IMR-90 (cell line): ENCODE data around the gene MPG. TPM values are rescaled to one million over a fixed set of nuclear protein-coding genes. Genes with fewer than 3 reads are reported as not detected.

Source experiments
- ATAC-seq: fragments of 200-7000 bp; cut with Tn5 transposase; 2 replicates; pipeline ENCODE4 v1.9.1; 2020; ENCODE audit warnings: low read depth, mild to moderate bottlenecking, moderate library complexity
- BruUV-seq: library from RNA; stranded (reverse); fragments of 400-500 nt; replicated peaks from 2 replicates; lab custom pipeline; 2021; lab: Mats Ljungman, UMichigan
- CTCF ChIA-PET: fragments of 300-600 bp; formaldehyde crosslinking; extraction: SDS; loops from one replicate; lab custom pipeline; 2021; ENCODE audit warnings: antibody characterized with exemption; lab: Yijun Ruan, JAX
- POLR2A ChIA-PET: fragments of 300-600 bp; sonication (Branson Sonifier 250); formaldehyde crosslinking; loops from one replicate; lab custom pipeline; 2022; ENCODE audit warnings: antibody characterized with exemption; ENCODE audit not compliant: unreplicated experiment; lab: Charles Lee
- DNase-seq: peaks from one replicate; pipeline ENCODE4 v3.0.0; 2013
- H2AFZ ChIP-seq: replicated peaks from 2 replicates; pipeline ENCODE3; 2013; ENCODE audit warnings: low read length, mild to moderate bottlenecking; ENCODE audit not compliant: poor library complexity
- H2AK5ac ChIP-seq: 2 replicates; pipeline ENCODE4 v1.6.1; 2013; ENCODE audit warnings: low read depth, low read length, inconsistent platforms
- H2AK9ac ChIP-seq: replicated peaks from 2 replicates; pipeline ENCODE3; 2013; ENCODE audit warnings: mild to moderate bottlenecking, low read depth, low read length, moderate library complexity; ENCODE audit not compliant: poor library complexity
- H2BK120ac ChIP-seq: 2 replicates; pipeline ENCODE4 v1.6.1; 2013; ENCODE audit warnings: low read depth, low read length, inconsistent platforms
- H2BK15ac ChIP-seq: 3 replicates; pipeline ENCODE4 v1.6.1; 2013; ENCODE audit warnings: low read depth, low read length, inconsistent platforms
- H2BK20ac ChIP-seq: 2 replicates; pipeline ENCODE4 v1.6.1; 2013; ENCODE audit warnings: low read depth, mild to moderate bottlenecking, inconsistent platforms, low read length, moderate library complexity
- H2BK5ac ChIP-seq: 2 replicates; pipeline ENCODE4 v1.6.1; 2013; ENCODE audit warnings: mild to moderate bottlenecking, low read depth, low read length, inconsistent platforms; ENCODE audit not compliant: poor library complexity, severe bottlenecking
- H3K14ac ChIP-seq: replicated peaks from 2 replicates; pipeline ENCODE4 v1.6.1; 2013; ENCODE audit warnings: low read depth, low read length, inconsistent platforms
- H3K18ac ChIP-seq: 2 replicates; pipeline ENCODE4 v1.6.1; 2013; ENCODE audit warnings: low read depth, low read length, control low read depth
- H3K23ac ChIP-seq: 2 replicates; pipeline ENCODE4 v1.6.1; 2013; ENCODE audit warnings: low read depth, low read length, inconsistent platforms
- H3K27ac ChIP-seq: 2 replicates; pipeline ENCODE4 v1.5.1; 2013; ENCODE audit warnings: mild to moderate bottlenecking, control low read depth, low read length; ENCODE audit not compliant: insufficient read depth
- H3K27me3 ChIP-seq: 2 replicates; pipeline ENCODE4 v1.6.1; 2013; ENCODE audit warnings: low read length; ENCODE audit not compliant: control insufficient read depth, insufficient read depth
- H3K36me3 ChIP-seq: 2 replicates; pipeline ENCODE4 v1.6.1; 2013; ENCODE audit warnings: low read length, mixed read lengths; ENCODE audit not compliant: control insufficient read depth, insufficient read depth
- H3K4ac ChIP-seq: 2 replicates; pipeline ENCODE4 v1.6.1; 2013; ENCODE audit warnings: low read depth, low read length, inconsistent platforms
- H3K4me1 ChIP-seq: 2 replicates; pipeline ENCODE4 v1.6.1; 2013; ENCODE audit warnings: low read length, mixed read lengths; ENCODE audit not compliant: control insufficient read depth, insufficient read depth
- H3K4me2 ChIP-seq: 2 replicates; pipeline ENCODE4 v1.6.1; 2013; ENCODE audit warnings: low read depth, mild to moderate bottlenecking, control low read depth, low read length, moderate library complexity
- H3K4me3 ChIP-seq: 2 replicates; pipeline ENCODE4 v1.5.1; 2013; ENCODE audit warnings: low read depth, mild to moderate bottlenecking, control low read depth, low read length, moderate library complexity; ENCODE audit not compliant: insufficient read depth
- H3K56ac ChIP-seq: 2 replicates; pipeline ENCODE4 v1.6.1; 2013; ENCODE audit warnings: low read length, inconsistent platforms; ENCODE audit not compliant: insufficient read depth; ENCODE audit errors: extremely low read depth
- H3K79me1 ChIP-seq, 2 experiments: 2 replicates each; pipeline ENCODE4 v1.6.1; 2013; ENCODE audit warnings: low read length in 2 of 2, inconsistent platforms in 1 of 2, low read depth in 1 of 2
- H3K9ac ChIP-seq: 2 replicates; pipeline ENCODE4 v1.6.1; 2013; ENCODE audit warnings: low read depth, low read length, control low read depth
- H3K9me1 ChIP-seq: 2 replicates; pipeline ENCODE4 v1.6.1; 2013; ENCODE audit warnings: low read length, inconsistent platforms; ENCODE audit not compliant: insufficient read depth
- H3K9me3 ChIP-seq: 2 replicates; pipeline ENCODE4 v1.6.1; 2013; ENCODE audit warnings: low read length; ENCODE audit not compliant: control insufficient read depth, insufficient read depth
- H4K20me1 ChIP-seq: 2 replicates; pipeline ENCODE4 v1.6.1; 2013; ENCODE audit warnings: low read length, inconsistent platforms; ENCODE audit not compliant: insufficient read depth
- H4K5ac ChIP-seq: 2 replicates; pipeline ENCODE4 v1.6.1; 2013; ENCODE audit warnings: mild to moderate bottlenecking, low read depth, low read length, control low read depth
- H4K8ac ChIP-seq, 2 experiments: 2 replicates each; pipeline ENCODE4 v1.6.1; 2013; ENCODE audit warnings: low read depth in 2 of 2, low read length in 2 of 2, control low read depth in 1 of 2, inconsistent platforms in 1 of 2
- H4K91ac ChIP-seq: 2 replicates; pipeline ENCODE4 v1.6.1; 2013; ENCODE audit warnings: low read depth, low read length, inconsistent platforms; ENCODE audit not compliant: insufficient read depth
- BHLHE40 ChIP-seq: fragments of 150-350 bp; IDR thresholded peaks from 2 replicates; pipeline ENCODE4 v1.6.1; 2016; ENCODE audit warnings: mild to moderate bottlenecking, low read depth, low read length
- CEBPB ChIP-seq: IDR thresholded peaks from 2 replicates; pipeline ENCODE4 v1.6.1; 2012; ENCODE audit warnings: low read depth, low read length, improper control_type of control experiment
- CTCF ChIP-seq: conservative IDR thresholded peaks from 2 replicates; pipeline ENCODE4 v1.5.1; 2012; ENCODE audit warnings: mild to moderate bottlenecking, low read depth, low read length, improper control_type of control experiment
- ELK1 ChIP-seq: fragments of 150-350 bp; IDR thresholded peaks from 2 replicates; pipeline ENCODE4 v1.6.1; 2016; ENCODE audit warnings: low read depth, mild to moderate bottlenecking, low read length, moderate library complexity, borderline replicate concordance
- MAFK ChIP-seq: IDR thresholded peaks from 2 replicates; pipeline ENCODE4 v1.6.1; 2012; ENCODE audit warnings: low read depth, low read length, improper control_type of control experiment
- MAZ ChIP-seq: IDR thresholded peaks from 2 replicates; pipeline ENCODE4 v1.6.1; 2012; ENCODE audit warnings: low read depth, mild to moderate bottlenecking, low read length, improper control_type of control experiment, moderate library complexity, borderline replicate concordance
- MXI1 ChIP-seq: IDR thresholded peaks from 2 replicates; pipeline ENCODE4 v1.6.1; 2012; ENCODE audit warnings: low read depth, mild to moderate bottlenecking, low read length, moderate library complexity, borderline replicate concordance
- NFE2L2 ChIP-seq: fragments of 150-350 bp; IDR thresholded peaks from 2 replicates; pipeline ENCODE4 v1.6.1; 2016; ENCODE audit warnings: low read depth, mild to moderate bottlenecking, low read length
- RAD21 ChIP-seq: IDR thresholded peaks from 2 replicates; pipeline ENCODE4 v1.6.1; 2012; ENCODE audit warnings: low read length, improper control_type of control experiment
- RCOR1 ChIP-seq: IDR thresholded peaks from 2 replicates; pipeline ENCODE4 v1.6.1; 2012; ENCODE audit warnings: mild to moderate bottlenecking, low read length, improper control_type of control experiment; ENCODE audit not compliant: insufficient replicate concordance
- WGBS, 2 experiments: methylation state at CpG; one replicate each; pipeline versions ENCODE4 v1.1.5 to v1.1.7; 2013; ENCODE audit warnings: missing lambda C conversion rate in 2 of 2; ENCODE audit not compliant: insufficient read length in 1 of 2; ENCODE audit errors: extremely low coverage in 2 of 2; 5-methylcytosine and 5-hydroxymethylcytosine counted together
- dilution Hi-C: fragments of 300-500 bp; cut with HindIII; formaldehyde crosslinking; loops from one replicate; pipeline ENCODE4 v1.14.3; 2018; ENCODE audit warnings: low sequenced_read_pairs; ENCODE audit not compliant: unreplicated experiment
- in situ Hi-C: fragments of 300-500 bp; cut with MboI; formaldehyde crosslinking; loops from 3 replicates; pipeline ENCODE4 v1.14.3; 2019; ENCODE audit warnings: low sequenced_read_pairs, inconsistent platforms, mixed read lengths
- intact Hi-C: fragments of 100-400 bp; cut with micrococcal nuclease; formaldehyde crosslinking; loops from 2 replicates; pipeline ENCODE4 v1.10.0; 2022
- polyA plus RNA-seq, 3 experiments: library from polyadenylated mRNA; depleted of rRNA; stranded (reverse); fragments of >200 nt; gene quantifications; 2 replicates each; pipeline ENCODE4 v1.2.3, GENCODE V29; 2012; ENCODE audit warnings: low replicate concordance in 1 of 3
- total RNA-seq: library from RNA; depleted of rRNA; stranded (reverse); fragments of >200 nt; gene quantifications from 2 replicates; pipeline ENCODE4 v1.2.3, GENCODE V29; 2012

MPG gene
- total and polyA plus RNA-seq, 2 of the 4 experiments (the other 2 are of a cell fraction): 66.7 to 135 TPM

DNA sequence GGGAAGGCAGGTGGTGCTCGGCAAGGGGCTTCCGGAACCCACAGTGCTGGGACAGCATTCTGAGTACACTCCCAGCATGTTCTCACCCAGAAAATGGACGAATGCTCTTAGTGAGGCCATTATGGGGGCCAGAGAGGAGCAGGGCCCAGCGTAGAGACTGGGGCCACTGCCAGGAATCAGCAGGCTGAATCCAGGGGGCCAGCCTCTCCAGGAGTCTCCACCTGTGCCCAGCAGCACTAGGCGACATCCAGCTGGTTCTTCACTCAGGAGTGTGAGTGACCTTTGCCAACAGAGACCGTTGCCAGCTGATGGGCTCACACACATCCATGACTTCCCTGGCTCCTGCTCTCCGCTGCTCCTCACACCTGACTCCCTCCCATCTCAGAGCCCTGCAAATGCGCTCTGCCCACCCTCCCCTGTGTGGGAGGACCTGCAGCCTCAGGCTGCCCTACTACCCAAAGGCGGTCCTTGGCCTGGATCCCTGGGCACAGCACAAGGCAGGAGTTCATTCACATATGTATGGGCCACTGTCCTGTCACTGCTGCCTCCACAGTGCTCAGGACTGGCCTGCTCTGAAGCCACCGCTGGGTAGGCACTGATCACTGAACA is 10.7 kb upstream of the MPG start:
- WGBS, 2 experiments: 82% methylated on average over 4 of the region's 10 CpGs; no CpG with 5 or more reads in 1 of the 2 experiments
- peaks cover 25 to 88% of the 10 kb centered on the region in 2 experiments for H3K79me1 ChIP-seq
- H3K23ac ChIP-seq: no peak overlapping the region
- H2BK120ac ChIP-seq: no peak overlapping the region; the same call in 1 of the 2 replicates
- H3K27me3 ChIP-seq: no peaks in the 10 kb centered on the region
- peaks cover 88% of the 10 kb centered on the region for H4K20me1 ChIP-seq
- H3K4me3 ChIP-seq: no peak overlapping the region
- ATAC-seq (no peak), DNase-seq (no peak)
- H3K9ac ChIP-seq: no peak overlapping the region
- H2AK9ac ChIP-seq: peak overlapping the region; percentile 89
- TF ChIP-seq CTCF: no peak
- TF ChIP-seq MAZ: no peak
- no peak for TF ChIP-seq RAD21
- no peak for TF ChIP-seq RCOR1
- TF ChIP-seq ELK1: no peak
- no peak for TF ChIP-seq CEBPB
- TF ChIP-seq BHLHE40: no peak
- no peak for TF ChIP-seq MAFK
- no peak for TF ChIP-seq NFE2L2
- TF ChIP-seq MXI1: no peak
- H4K91ac ChIP-seq: no peak overlapping the region
- H3K18ac ChIP-seq: no peak overlapping the region
- ChIA-PET POLR2A (interaction anchor here (0.6 kb wide), 1 partner anchor 14 kb away, joined by 4 read pairs; no protein-coding TSS in a partner anchor), CTCF (interaction anchor here (0.5 kb wide), 1 partner anchor 125 kb away, joined by 3 read pairs; no protein-coding TSS in a partner anchor)
- no TSS peak for BruUV-seq
- intact Hi-C loops: no loop called here
- dilution Hi-C loops: no loop called here
- no peak overlapping the region for H3K27ac ChIP-seq
- no peak overlapping the region for H3K4me2 ChIP-seq
- no peak overlapping the region for H3K56ac ChIP-seq
- peak overlapping the region; percentile 75 for H2AK5ac ChIP-seq
- no peak overlapping the region for H2BK5ac ChIP-seq
- no peak overlapping the region for H4K8ac ChIP-seq
- in situ Hi-C loops: no loop called here
- no peak overlapping the region for H3K14ac ChIP-seq
- H4K5ac ChIP-seq: no peak overlapping the region
- 0 out of 2 replicates have a peak overlapping the region, but pooled peaks have one; percentile 27 for H3K4ac ChIP-seq
- H3K4me1 ChIP-seq: peaks cover 43% of the 10 kb centered on the region
- H2BK20ac ChIP-seq: no peak overlapping the region
- no peak overlapping the region for H2AFZ ChIP-seq
- no peak overlapping the region for H2BK15ac ChIP-seq
- H3K9me3 ChIP-seq: no peaks in the 10 kb centered on the region
- H3K36me3 ChIP-seq: peaks cover 28% of the 10 kb centered on the region
- 0 out of 2 replicates have a peak, but pooled peaks cover 10% of the 10 kb centered on the region for H3K9me1 ChIP-seq
